Lung (tissue), 12 donors: Measurements from ENCODE around the gene LOXL1. TPM values are rescaled to one million over a fixed set of nuclear protein-coding genes. Genes with fewer than 3 reads are reported as not detected.

Experiments used
- ATAC-seq: fragments of 200-7000 bp; cut with Tn5 transposase; one replicate; pipeline ENCODE4 v1.9.1; 2020; ENCODE audit warnings: moderate number of reproducible peaks; ENCODE audit not compliant: insufficient read depth, low FRiP score
- DNase-seq, 3 donors: peaks; one replicate each; pipeline ENCODE4 v3.0.0-alpha.2; 2013 to 2017
- H3K27ac ChIP-seq, 2 donors: one replicate each; pipeline ENCODE4 v1.5.1; 2013; ENCODE audit warnings: mild to moderate bottlenecking in 2 of 2, moderate library complexity in 2 of 2, control low read depth in 1 of 2, inconsistent platforms in 1 of 2, low read depth in 1 of 2, low read length in 1 of 2
- H3K27me3 ChIP-seq, 3 donors: one replicate each; pipeline ENCODE4 v1.5.1; 2013; ENCODE audit warnings: low read length in 2 of 3; ENCODE audit not compliant: control insufficient read depth in 3 of 3, insufficient read depth in 3 of 3
- H3K36me3 ChIP-seq, 4 donors: one replicate each; pipeline ENCODE4 v1.5.1; 2013; ENCODE audit warnings: low read length in 4 of 4, mild to moderate bottlenecking in 1 of 4, moderate library complexity in 1 of 4; ENCODE audit not compliant: control insufficient read depth in 4 of 4, insufficient read depth in 4 of 4
- H3K4me1 ChIP-seq, 5 donors: one replicate each; pipeline ENCODE4 v1.5.1; 2013; ENCODE audit warnings: low read length in 5 of 5, mild to moderate bottlenecking in 2 of 5, moderate library complexity in 1 of 5; ENCODE audit not compliant: control insufficient read depth in 5 of 5, insufficient read depth in 5 of 5
- H3K4me3 ChIP-seq: one replicate; pipeline ENCODE4 v1.5.1; 2013; ENCODE audit warnings: mild to moderate bottlenecking, control low read depth, moderate library complexity
- H3K9ac ChIP-seq, 2 donors: one replicate each; pipeline ENCODE4 v1.5.1; 2013; ENCODE audit warnings: low read length in 2 of 2, control low read depth in 1 of 2; ENCODE audit not compliant: insufficient read depth in 1 of 2
- H3K9me3 ChIP-seq, 4 donors: one replicate each; pipeline ENCODE4 v1.5.1; 2013; ENCODE audit warnings: low read length in 3 of 4, mild to moderate bottlenecking in 1 of 4, moderate library complexity in 1 of 4; ENCODE audit not compliant: control insufficient read depth in 4 of 4, insufficient read depth in 3 of 4
- WGBS, 2 donors: extraction: QIAGEN DNeasy Blood & Tissue Kit; methylation state at CpG; one replicate each; pipeline ENCODE4 v1.1.7; 2013; 5-methylcytosine and 5-hydroxymethylcytosine counted together
- polyA plus RNA-seq, 2 donors: library from polyadenylated mRNA; stranded (reverse); fragments of 200-250 nt; gene quantifications; one replicate each; pipeline ENCODE4 v1.2.1, GENCODE V29; 2013
- total RNA-seq, 2 donors: library from RNA; depleted of rRNA in 1 of 2; stranded (reverse); fragments of >200 nt in 1 of 2; gene quantifications; one replicate each; pipeline ENCODE4 v1.2.1, GENCODE V29; 2014 to 2021
- TF ChIP-seq, protein P1 (sequence below): IDR thresholded peaks from 2 replicates; pipeline ENCODE4 v1.5.1; 2012; ENCODE audit warnings: mild to moderate bottlenecking; ENCODE audit errors: control extremely low read depth, extremely low read depth
- donor health status: control.
- donor health status: control.
- donor health status: Bipolar disorder and iron deficiency.
- donor health status: healthy.
- donor health status: DM: yes; HTN: yes; CAD: no.

LOXL1 gene
- total and polyA plus RNA-seq, 4 donors: 9.4 to 25.3 (median 14.3) TPM

DNA sequence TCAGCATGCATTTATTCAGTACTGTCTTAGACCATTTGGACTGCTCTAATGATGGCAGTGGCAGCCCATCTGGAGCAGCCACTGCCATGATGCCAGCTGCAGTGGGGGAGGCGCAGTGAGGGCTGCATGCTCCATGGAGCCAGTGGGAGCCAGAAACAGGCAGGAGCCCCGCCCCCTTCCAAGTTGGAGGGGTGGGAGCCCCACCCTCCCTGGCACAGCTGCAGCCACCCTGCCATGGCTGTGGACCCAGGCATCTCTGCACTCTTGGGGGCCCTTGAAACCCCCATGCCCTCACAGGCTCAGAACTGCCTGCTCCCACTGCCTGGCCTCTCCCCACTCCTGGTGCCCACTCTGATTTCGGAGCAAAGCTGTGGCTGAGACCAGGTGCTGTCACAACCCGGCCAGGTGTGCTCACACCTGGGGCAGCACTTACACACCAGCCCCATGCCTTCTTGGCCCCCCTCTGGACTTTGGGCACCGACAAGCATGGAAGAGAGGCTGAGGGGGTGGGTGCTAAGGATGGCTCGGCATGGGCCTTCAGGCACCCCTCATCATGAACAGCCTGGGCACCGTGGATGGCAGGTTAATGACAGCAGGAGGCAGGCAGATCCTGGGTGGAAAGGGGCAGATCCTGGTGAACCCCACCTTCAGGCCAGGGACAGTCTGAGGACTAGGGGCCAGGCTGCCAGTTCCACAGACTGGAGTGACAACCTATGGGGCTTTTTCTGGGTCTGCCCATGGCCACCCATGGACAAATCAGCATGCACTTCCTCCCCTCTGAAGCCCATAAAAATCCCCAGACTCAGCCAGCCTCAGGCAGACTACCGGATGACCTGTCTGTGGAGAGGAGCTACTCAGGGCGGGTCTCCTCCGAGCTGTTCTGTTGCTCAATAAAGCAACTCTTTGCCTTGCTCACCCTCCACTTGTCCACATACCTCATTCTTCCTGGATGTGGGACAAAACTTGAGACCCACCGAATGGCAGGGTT is 34.6 kb upstream of the LOXL1 start:
- H3K4me3 ChIP-seq: no peak overlapping the region
- H3K4me1 ChIP-seq: no peaks in the 10 kb centered on the region
- peaks cover 0 to 15% (median 0%) of the 10 kb centered on the region in 4 donors for H3K9me3 ChIP-seq
- WGBS, 2 donors: 81 to 90% methylated on average over 11 of the region's 11 CpGs
- no peaks in the 10 kb centered on the region for H3K36me3 ChIP-seq
- ATAC-seq (no peak), DNase-seq (no peak)
- peaks cover 0 to 8% (median 0%) of the 10 kb centered on the region in 3 donors for H3K27me3 ChIP-seq
- H3K27ac ChIP-seq: no peak overlapping the region
- no peak overlapping the region for H3K9ac ChIP-seq
- TF ChIP-seq, protein P1, sequence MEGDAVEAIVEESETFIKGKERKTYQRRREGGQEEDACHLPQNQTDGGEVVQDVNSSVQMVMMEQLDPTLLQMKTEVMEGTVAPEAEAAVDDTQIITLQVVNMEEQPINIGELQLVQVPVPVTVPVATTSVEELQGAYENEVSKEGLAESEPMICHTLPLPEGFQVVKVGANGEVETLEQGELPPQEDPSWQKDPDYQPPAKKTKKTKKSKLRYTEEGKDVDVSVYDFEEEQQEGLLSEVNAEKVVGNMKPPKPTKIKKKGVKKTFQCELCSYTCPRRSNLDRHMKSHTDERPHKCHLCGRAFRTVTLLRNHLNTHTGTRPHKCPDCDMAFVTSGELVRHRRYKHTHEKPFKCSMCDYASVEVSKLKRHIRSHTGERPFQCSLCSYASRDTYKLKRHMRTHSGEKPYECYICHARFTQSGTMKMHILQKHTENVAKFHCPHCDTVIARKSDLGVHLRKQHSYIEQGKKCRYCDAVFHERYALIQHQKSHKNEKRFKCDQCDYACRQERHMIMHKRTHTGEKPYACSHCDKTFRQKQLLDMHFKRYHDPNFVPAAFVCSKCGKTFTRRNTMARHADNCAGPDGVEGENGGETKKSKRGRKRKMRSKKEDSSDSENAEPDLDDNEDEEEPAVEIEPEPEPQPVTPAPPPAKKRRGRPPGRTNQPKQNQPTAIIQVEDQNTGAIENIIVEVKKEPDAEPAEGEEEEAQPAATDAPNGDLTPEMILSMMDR: no peak

DNA sequence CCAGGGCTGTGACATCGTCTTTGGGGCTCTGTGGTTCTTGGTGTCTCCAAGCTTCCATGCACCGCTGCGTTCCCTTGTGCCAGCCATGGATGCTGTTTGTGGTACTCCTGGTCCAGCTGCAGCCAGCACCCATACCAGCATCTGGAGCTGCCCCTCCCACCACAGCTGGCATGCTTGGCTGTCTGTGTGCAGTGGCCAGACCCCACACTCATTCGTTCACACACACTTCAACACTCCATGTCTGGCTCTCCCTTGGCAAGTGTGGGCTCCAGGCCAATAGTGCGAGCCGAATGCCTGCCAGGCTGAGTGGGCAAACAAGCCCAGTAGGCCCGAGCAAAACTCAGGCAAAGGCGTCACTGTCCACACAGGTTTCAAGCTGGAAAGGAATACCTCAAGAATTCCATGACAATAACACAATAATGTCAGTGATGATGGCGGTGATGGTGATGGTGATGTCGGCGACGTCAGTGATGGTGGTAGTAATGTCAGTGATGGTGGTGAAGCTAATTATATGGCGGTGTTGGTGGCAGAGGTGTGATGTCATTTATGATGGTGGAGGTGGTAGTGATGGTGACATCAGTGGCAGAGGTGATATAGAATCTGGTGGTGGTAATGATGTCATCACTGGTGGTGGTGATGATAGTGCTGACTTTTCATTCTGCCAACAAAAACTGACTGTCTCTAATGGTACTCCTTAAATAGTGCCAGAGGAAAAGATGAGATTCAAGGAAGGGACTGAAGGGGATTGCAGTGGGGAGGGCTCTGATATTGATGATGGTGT is 33.6 kb upstream of the LOXL1 start:
- Histone ChIP-seq H3K9me3 (peaks cover 0 to 15% (median 0%) of the 10 kb centered on the region in 4 donors), H3K4me1 (no peaks in the 10 kb centered on the region), H3K36me3 (no peaks in the 10 kb centered on the region), H3K27ac (no peak overlapping the region), H3K4me3 (no peak overlapping the region), H3K9ac (no peak overlapping the region), H3K27me3 (peaks cover 0 to 8% (median 0%) of the 10 kb centered on the region in 3 donors)
- no peak for DNase-seq
- no peak for ATAC-seq
- 85 to 94% methylated on average over 13 of the region's 13 CpGs for WGBS, 2 donors
- TF ChIP-seq, protein P1: no peak

DNA sequence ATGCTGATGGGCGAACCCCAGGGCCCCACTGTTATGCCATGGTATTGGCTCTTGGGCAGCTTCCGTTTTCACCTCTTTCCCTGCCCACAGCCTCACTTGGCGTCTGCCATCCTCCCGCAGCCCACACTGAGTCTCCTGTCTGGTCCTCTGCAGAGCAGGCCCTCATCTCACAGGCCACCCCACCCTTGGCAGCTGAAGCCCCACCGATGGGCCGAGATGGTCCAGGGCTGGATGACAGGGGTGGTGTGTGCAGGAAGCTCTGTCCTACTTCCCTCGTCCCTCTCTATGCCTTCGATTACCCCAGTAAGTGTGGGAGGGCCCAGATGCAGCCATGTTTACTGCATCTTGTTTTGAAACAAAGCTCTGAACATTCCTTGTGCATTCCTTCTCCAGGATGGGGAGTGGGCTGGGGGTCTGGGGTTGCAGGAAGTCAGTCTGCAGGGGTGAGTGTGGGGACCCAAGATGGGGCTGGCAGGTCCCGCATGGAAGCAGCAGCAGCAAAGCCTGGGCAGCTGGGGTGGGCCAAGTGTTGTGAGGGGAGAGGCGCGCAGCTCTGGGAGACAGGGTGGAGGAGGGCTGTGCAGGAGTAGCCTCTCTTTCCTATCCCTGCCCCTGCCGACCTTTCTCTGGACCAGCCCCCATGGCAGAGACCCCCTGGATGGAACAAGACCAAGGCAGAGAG is 32.0 kb upstream of the LOXL1 start:
- WGBS, 2 donors: 86 to 87% methylated on average over 10 to 12 of the region's 12 CpGs
- DNase-seq (no peak), ATAC-seq (no peak)
- Histone ChIP-seq H3K27ac (no peak overlapping the region), H3K4me3 (no peak overlapping the region), H3K27me3 (peaks cover 0 to 8% (median 0%) of the 10 kb centered on the region in 3 donors), H3K9me3 (peaks cover 0 to 13% (median 0%) of the 10 kb centered on the region in 4 donors), H3K9ac (no peak overlapping the region), H3K36me3 (no peaks in the 10 kb centered on the region), H3K4me1 (no peaks in the 10 kb centered on the region)
- TF ChIP-seq, protein P1: no peak
